Gastroesophageal sphincter (tissue), 4 donors: ENCODE measurements around the gene CYP4V2. TPM values are rescaled to one million over a fixed set of nuclear protein-coding genes. Genes with fewer than 3 reads are reported as not detected.
A peak's percentile ranks its signal among the peaks of the same experiment; 100 is the strongest.

Experiments used
- ATAC-seq: fragments of 150-250 bp; one replicate; pipeline ENCODE4 v1.9.1; 2016; ENCODE audit warnings: mild to moderate bottlenecking, moderate library complexity
- H3K27ac ChIP-seq, 4 donors: fragments of 200-600 bp; sonication (generic) in 3 of 4; 1 replicate in 3 of 4; 2 replicates in 1 of 4; pipeline ENCODE4 v1.5.1; 2016 to 2019
- H3K27me3 ChIP-seq: fragments of 200-600 bp; sonication (generic); one replicate; pipeline ENCODE4 v1.5.1; 2019
- H3K36me3 ChIP-seq, 2 donors: fragments of 200-600 bp; sonication (generic); one replicate each; pipeline ENCODE4 v1.5.1; 2019; ENCODE audit warnings: control low read depth in 1 of 2
- H3K4me1 ChIP-seq, 3 donors: fragments of 200-600 bp; sonication (generic); 1 replicate in 2 of 3; 2 replicates in 1 of 3; pipeline ENCODE4 v1.5.1; 2016 to 2019; ENCODE audit warnings: control low read depth in 2 of 3
- H3K4me3 ChIP-seq, 2 donors: fragments of 200-600 bp; sonication (generic); one replicate each; pipeline ENCODE4 v1.5.1; 2019; ENCODE audit warnings: mild to moderate bottlenecking in 1 of 2, moderate library complexity in 1 of 2
- H3K9me3 ChIP-seq, 3 donors: fragments of 200-600 bp; sonication (generic); one replicate each; pipeline ENCODE4 v1.5.1; 2017 to 2019; ENCODE audit warnings: control low read depth in 2 of 3
- CTCF ChIP-seq, 4 experiments: fragments of 200-600 bp in 2 of 4; fragments of 450-650 bp in 2 of 4; sonication (generic) in 1 of 4; IDR thresholded peaks; one replicate each; pipeline ENCODE4 v1.5.1; 2017 to 2019; ENCODE audit warnings: antibody characterized with exemption in 4 of 4, mild to moderate bottlenecking in 2 of 4, moderate library complexity in 2 of 4
- EP300 ChIP-seq: sonication (generic); formaldehyde crosslinking; IDR thresholded peaks from one replicate; pipeline ENCODE4 v1.6.1; 2017; ENCODE audit warnings: antibody characterized with exemption, mild to moderate bottlenecking
- POLR2A ChIP-seq, 2 donors: fragments of 450-650 bp; IDR thresholded peaks; one replicate each; pipeline ENCODE4 v1.6.1; 2017; ENCODE audit warnings: antibody characterized with exemption in 2 of 2, mild to moderate bottlenecking in 2 of 2, moderate library complexity in 1 of 2
- POLR2AphosphoS5 ChIP-seq: sonication (generic); formaldehyde crosslinking; IDR thresholded peaks from one replicate; pipeline ENCODE4 v1.6.1; 2017; ENCODE audit warnings: antibody characterized with exemption
- WGBS, 2 donors: methylation state at CpG; one replicate each; pipeline ENCODE4 v1.1.5; 2018; ENCODE audit warnings: low coverage in 1 of 2; 5-methylcytosine and 5-hydroxymethylcytosine counted together
- total RNA-seq, 4 donors: library from RNA; depleted of rRNA; stranded (reverse); fragments of >200 nt; gene quantifications; one replicate each; pipeline ENCODE4 v1.1.0, GENCODE V29; 2016

The CYP4V2 gene
- total RNA-seq, 4 donors from 2014 or later = 25.6 to 44.7 (median 32.5) TPM

GRCh38 chr4:186196063-186196462, 4.7 kb downstream of the CYP4V2 start:
- no peaks in the 10 kb centered on the region for H3K9me3 ChIP-seq
- TF ChIP-seq EP300 (no peak), CTCF (IDR thresholded peaks at IDR 0.05) (no peak), POLR2AphosphoS5 (no peak), POLR2A (IDR thresholded peaks at IDR 0.05) (no peak)
- H3K4me3 ChIP-seq = no peak overlapping the region
- H3K36me3 ChIP-seq = peaks cover 0 to 34% of the 10 kb centered on the region in 2 donors
- H3K27me3 ChIP-seq = no peaks in the 10 kb centered on the region
- WGBS, 2 donors = 90 to 98% methylated on average over 5 to 6 of the region's 6 CpGs
- no peak overlapping the region for H3K27ac ChIP-seq
- ATAC-seq = no peak
- H3K4me1 ChIP-seq = peaks cover 0 to 27% (median 11%) of the 10 kb centered on the region in 3 donors

- Histone ChIP-seq H3K4me3 (no peak overlapping the region), H3K36me3 (peaks cover 0 to 27% of the 10 kb centered on the region in 2 donors), H3K27me3 (no peaks in the 10 kb centered on the region), H3K27ac (no peak overlapping the region), H3K9me3 (no peaks in the 10 kb centered on the region), H3K4me1 (peaks cover 0 to 19% (median 0%) of the 10 kb centered on the region in 3 donors)
- WGBS, 2 donors = 60 to 62% methylated on average over 6 of the region's 6 CpGs
- TF ChIP-seq EP300 (no peak), CTCF (IDR thresholded peaks at IDR 0.05) (no peak), POLR2AphosphoS5 (no peak), POLR2A (IDR thresholded peaks at IDR 0.05) (no peak)
- ATAC-seq = no peak
Observed at GRCh38 chr4:186200516-186200915, 9.1 kb downstream of the CYP4V2 start.

- H3K4me1 ChIP-seq = peaks cover 0 to 19% (median 0%) of the 10 kb centered on the region in 3 donors
- H3K4me3 ChIP-seq = no peak overlapping the region
- no peak for ATAC-seq
- WGBS, 2 donors = 55 to 69% methylated on average over 7 of the region's 7 CpGs
- no peak overlapping the region for H3K27ac ChIP-seq
- H3K27me3 ChIP-seq = no peaks in the 10 kb centered on the region
- TF ChIP-seq POLR2A (IDR thresholded peaks at IDR 0.05) (no peak), CTCF (IDR thresholded peaks at IDR 0.05) (no peak), EP300 (no peak), POLR2AphosphoS5 (no peak)
- H3K9me3 ChIP-seq = no peaks in the 10 kb centered on the region
- peaks cover 0 to 30% of the 10 kb centered on the region in 2 donors for H3K36me3 ChIP-seq
Observed at GRCh38 chr4:186201010-186201409, 9.6 kb downstream of the CYP4V2 start.

- TF ChIP-seq POLR2AphosphoS5 = no peak
- TF ChIP-seq CTCF (IDR thresholded peaks at IDR 0.05) = peak; percentile 47 to 67 (median 62)
- no peak overlapping the region for H3K4me3 ChIP-seq
- H3K9me3 ChIP-seq = no peaks in the 10 kb centered on the region
- H3K27ac ChIP-seq = peak overlapping the region in 2 of 4 donors; percentile 21 to 39
- WGBS, 2 donors = 26 to 47% methylated on average over 4 to 9 of the region's 9 CpGs
- ATAC-seq = peak; percentile 77
- peaks cover 0 to 29% of the 10 kb centered on the region in 2 donors for H3K36me3 ChIP-seq
- no peaks in the 10 kb centered on the region for H3K27me3 ChIP-seq
- peaks cover 0 to 19% (median 0%) of the 10 kb centered on the region in 3 donors for H3K4me1 ChIP-seq
Observed at GRCh38 chr4:186201535-186202230, 10.3 kb downstream of the CYP4V2 start.
